PC-9 (cell line): ENCODE results near the gene PRKG1. TPM values are rescaled to one million over a fixed set of nuclear protein-coding genes. Genes with fewer than 3 reads are reported as not detected.

Experiments
- BruUV-seq: library from RNA; stranded (reverse); fragments of 400-500 nt; replicated peaks from 2 replicates; lab custom pipeline; 2021; lab: Mats Ljungman, UMichigan
- CTCF ChIA-PET: fragments of 300-600 bp; sonication (Branson Sonifier 250); formaldehyde crosslinking; loops from one replicate; lab custom pipeline; 2022; ENCODE audit warnings: antibody characterized with exemption; lab: Charles Lee
- POLR2A ChIA-PET: fragments of 300-600 bp; sonication (Branson Sonifier 250); formaldehyde crosslinking; loops from one replicate; lab custom pipeline; 2022; ENCODE audit warnings: antibody characterized with exemption; ENCODE audit not compliant: unreplicated experiment; lab: Charles Lee
- DNase-seq, 2 experiments: peaks; one replicate each; pipeline versions ENCODE4 v3.0.0 to v3.0.0-alpha.2; 2015 to 2022; ENCODE audit warnings: mixed read lengths in 1 of 2
- H2AFZ ChIP-seq: fragments of 200-600 bp; sonication (generic); 2 replicates; pipeline ENCODE4 v1.8.1; 2017; ENCODE audit warnings: antibody characterized with exemption
- H3F3A ChIP-seq: fragments of 200-600 bp; sonication (generic); 2 replicates; pipeline ENCODE4 v1.8.1; 2017; ENCODE audit warnings: antibody characterized with exemption, mild to moderate bottlenecking, low read depth; ENCODE audit not compliant: insufficient read depth
- H3K27ac ChIP-seq: fragments of 200-600 bp; sonication (generic); 2 replicates; pipeline ENCODE4 v1.6.1; 2016; ENCODE audit warnings: mixed run types
- H3K27me3 ChIP-seq: fragments of 200-600 bp; sonication (generic); 2 replicates; pipeline ENCODE4 v1.6.1; 2016; ENCODE audit warnings: low read depth, mixed run types; ENCODE audit not compliant: insufficient read depth
- H3K36me3 ChIP-seq: fragments of 200-600 bp; sonication (generic); 2 replicates; pipeline ENCODE4 v1.6.1; 2016; ENCODE audit warnings: low read depth, mixed run types
- H3K4me1 ChIP-seq: fragments of 200-600 bp; sonication (generic); replicated peaks from 2 replicates; pipeline ENCODE4 v1.6.1; 2016; ENCODE audit warnings: mixed run types; ENCODE audit not compliant: insufficient read depth
- H3K4me2 ChIP-seq: fragments of 200-600 bp; sonication (generic); 2 replicates; pipeline ENCODE4 v1.6.1; 2017; ENCODE audit warnings: mixed run types
- H3K4me3 ChIP-seq: fragments of 200-600 bp; sonication (generic); 2 replicates; pipeline ENCODE4 v1.6.1; 2016; ENCODE audit warnings: mixed run types
- H3K79me2 ChIP-seq: fragments of 200-600 bp; sonication (generic); 2 replicates; pipeline ENCODE4 v1.6.1; 2017; ENCODE audit warnings: low read depth, mixed run types
- H3K9me2 ChIP-seq: fragments of 200-600 bp; sonication (generic); 2 replicates; pipeline ENCODE4 v1.8.1; 2017; ENCODE audit warnings: mild to moderate bottlenecking; ENCODE audit not compliant: insufficient read depth
- H3K9me3 ChIP-seq: fragments of 200-600 bp; sonication (generic); 2 replicates; pipeline ENCODE4 v1.8.1; 2016; ENCODE audit warnings: low read depth; ENCODE audit not compliant: insufficient read depth
- H4K20me1 ChIP-seq: fragments of 200-600 bp; sonication (generic); 2 replicates; pipeline ENCODE4 v1.8.1; 2017; ENCODE audit not compliant: insufficient read depth
- EZH2 ChIP-seq: fragments of 200-600 bp; sonication (generic); IDR thresholded peaks from 2 replicates; pipeline ENCODE4 v1.8.0; 2017; ENCODE audit warnings: antibody characterized with exemption, low read depth
- intact Hi-C: fragments of 100-400 bp; cut with micrococcal nuclease; formaldehyde crosslinking; loops from one replicate; pipeline ENCODE4 v1.10.0; 2022; ENCODE audit not compliant: unreplicated experiment
- total RNA-seq: library from RNA; stranded (reverse); gene quantifications from 2 replicates; pipeline ENCODE4 v1.2.3, GENCODE V29; 2021
- TF ChIP-seq, protein P1 (sequence below): fragments of 200-600 bp; sonication (generic); conservative IDR thresholded peaks from 2 replicates; pipeline ENCODE4 v1.6.1; 2017; ENCODE audit warnings: mixed run types, antibody characterized with exemption, mild to moderate bottlenecking, moderate library complexity

PRKG1 gene
- total RNA-seq, 1 experiment from 2014 or later = 0.70 TPM

DNA sequence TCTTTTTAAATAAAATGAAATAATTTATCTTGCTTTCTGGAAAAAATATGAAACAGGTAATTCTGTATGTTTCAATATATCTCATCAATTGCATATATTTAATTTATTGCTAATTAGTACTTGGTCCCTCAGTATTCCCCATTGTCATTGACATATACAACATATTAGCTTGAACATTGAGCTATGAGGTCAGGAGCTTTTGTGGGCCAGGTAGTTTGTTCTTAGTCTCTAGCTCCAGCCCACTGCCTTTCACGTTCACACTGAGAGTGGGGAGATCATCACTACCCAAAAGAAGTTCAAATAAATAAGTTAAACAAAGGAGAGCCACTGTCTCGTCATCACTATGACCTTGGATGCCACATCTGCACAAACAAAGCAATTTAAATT is 1185.1 kb downstream of the PRKG1 start:
- Histone ChIP-seq H3K9me2 (no peaks in the 10 kb centered on the region; the same call in 1 of the 2 replicates), H3K4me1 (peaks cover 23% of the 10 kb centered on the region), H3F3A (peaks cover 16% of the 10 kb centered on the region), H4K20me1 (no peaks in the 10 kb centered on the region), H3K79me2 (no peaks in the 10 kb centered on the region), H3K9me3 (no peaks in the 10 kb centered on the region; the same call in 1 of the 2 replicates), H3K27ac (no peak overlapping the region), H3K36me3 (no peaks in the 10 kb centered on the region), H3K4me3 (no peak overlapping the region), H3K4me2 (no peak overlapping the region), H2AFZ (no peak overlapping the region), H3K27me3 (no peaks in the 10 kb centered on the region)
- BruUV-seq = no TSS peak
- POLR2A ChIA-PET = no interaction called here
- intact Hi-C loops = no loop called here
- no peak for DNase-seq
- CTCF ChIA-PET = interaction anchor here (0.7 kb wide), 1 partner anchor 370 kb away, joined by 7 read pairs; no protein-coding TSS in a partner anchor
- TF ChIP-seq, protein P1, sequence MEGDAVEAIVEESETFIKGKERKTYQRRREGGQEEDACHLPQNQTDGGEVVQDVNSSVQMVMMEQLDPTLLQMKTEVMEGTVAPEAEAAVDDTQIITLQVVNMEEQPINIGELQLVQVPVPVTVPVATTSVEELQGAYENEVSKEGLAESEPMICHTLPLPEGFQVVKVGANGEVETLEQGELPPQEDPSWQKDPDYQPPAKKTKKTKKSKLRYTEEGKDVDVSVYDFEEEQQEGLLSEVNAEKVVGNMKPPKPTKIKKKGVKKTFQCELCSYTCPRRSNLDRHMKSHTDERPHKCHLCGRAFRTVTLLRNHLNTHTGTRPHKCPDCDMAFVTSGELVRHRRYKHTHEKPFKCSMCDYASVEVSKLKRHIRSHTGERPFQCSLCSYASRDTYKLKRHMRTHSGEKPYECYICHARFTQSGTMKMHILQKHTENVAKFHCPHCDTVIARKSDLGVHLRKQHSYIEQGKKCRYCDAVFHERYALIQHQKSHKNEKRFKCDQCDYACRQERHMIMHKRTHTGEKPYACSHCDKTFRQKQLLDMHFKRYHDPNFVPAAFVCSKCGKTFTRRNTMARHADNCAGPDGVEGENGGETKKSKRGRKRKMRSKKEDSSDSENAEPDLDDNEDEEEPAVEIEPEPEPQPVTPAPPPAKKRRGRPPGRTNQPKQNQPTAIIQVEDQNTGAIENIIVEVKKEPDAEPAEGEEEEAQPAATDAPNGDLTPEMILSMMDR = no peak
- no peak for TF ChIP-seq EZH2

GRCh38 chr10:52261362-52261761 is 1187.1 kb downstream of the PRKG1 start:
- no peaks in the 10 kb centered on the region for H3K27me3 ChIP-seq
- no peak overlapping the region for H3K4me3 ChIP-seq
- ChIA-PET POLR2A (no interaction called here), CTCF (no interaction called here)
- no peak overlapping the region for H3K4me2 ChIP-seq
- peaks cover 14% of the 10 kb centered on the region for H3F3A ChIP-seq
- H4K20me1 ChIP-seq = no peaks in the 10 kb centered on the region
- intact Hi-C loops = no loop called here
- no peaks in the 10 kb centered on the region for H3K79me2 ChIP-seq
- H3K9me3 ChIP-seq = no peaks in the 10 kb centered on the region
- no peaks in the 10 kb centered on the region for H3K9me2 ChIP-seq
- TF ChIP-seq, protein P1 = no peak
- no peak for TF ChIP-seq EZH2
- H2AFZ ChIP-seq = no peak overlapping the region
- no peak for DNase-seq
- H3K27ac ChIP-seq = no peak overlapping the region
- BruUV-seq = no TSS peak
- peaks cover 17% of the 10 kb centered on the region for H3K4me1 ChIP-seq
- H3K36me3 ChIP-seq = no peaks in the 10 kb centered on the region

DNA sequence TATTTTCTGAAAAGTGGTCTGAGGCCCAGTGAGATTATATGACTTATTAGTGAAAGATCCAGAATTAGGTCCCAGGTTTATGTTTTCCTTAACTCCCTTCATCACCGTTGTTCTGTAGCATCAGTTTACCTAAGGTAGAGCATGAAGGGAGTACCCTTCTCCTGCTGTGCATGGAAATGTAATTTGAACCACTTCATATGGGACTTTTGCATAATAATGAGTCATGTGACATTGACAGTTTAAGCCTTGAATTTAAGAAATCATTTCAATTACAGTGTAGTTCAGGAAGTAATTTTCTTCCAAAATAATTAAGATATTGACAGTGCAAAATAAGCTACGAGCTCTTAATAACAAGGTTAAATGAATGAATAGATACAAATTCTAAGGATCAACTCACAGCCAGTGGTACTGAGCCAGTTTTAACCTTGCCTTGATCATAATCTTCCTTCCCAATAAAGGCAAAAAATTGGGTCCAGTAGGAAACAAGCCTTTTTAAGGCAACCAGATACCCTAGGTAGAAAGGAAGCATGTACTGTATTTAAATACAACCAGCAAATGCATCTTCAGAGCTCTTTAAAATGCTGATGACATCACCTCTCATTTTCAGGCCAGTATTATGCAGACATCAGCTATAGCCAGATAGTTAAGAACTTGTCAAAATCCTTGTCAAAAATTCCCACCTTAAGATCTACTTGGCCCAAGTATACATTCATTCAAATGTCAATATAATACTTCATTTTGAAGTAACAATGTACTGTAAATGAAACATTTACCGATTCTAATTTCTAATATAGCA is 1191.0 kb downstream of the PRKG1 start:
- no peaks in the 10 kb centered on the region for H3K9me3 ChIP-seq
- H3K79me2 ChIP-seq = no peaks in the 10 kb centered on the region
- TF ChIP-seq, protein P1 = no peak
- TF ChIP-seq EZH2 = no peak
- H3K27me3 ChIP-seq = no peaks in the 10 kb centered on the region
- H4K20me1 ChIP-seq = no peaks in the 10 kb centered on the region
- no TSS peak for BruUV-seq
- H3K9me2 ChIP-seq = no peaks in the 10 kb centered on the region
- H3K27ac ChIP-seq = no peak overlapping the region
- intact Hi-C loops = no loop called here
- H3K4me3 ChIP-seq = no peak overlapping the region
- H3K36me3 ChIP-seq = no peaks in the 10 kb centered on the region
- no peaks in the 10 kb centered on the region for H3F3A ChIP-seq
- ChIA-PET CTCF (no interaction called here), POLR2A (no interaction called here)
- no peak overlapping the region for H2AFZ ChIP-seq
- DNase-seq = no peak
- H3K4me2 ChIP-seq = no peak overlapping the region
- H3K4me1 ChIP-seq = no peaks in the 10 kb centered on the region
